ENCODE results near the gene UMODL1.

UMODL1 gene

GRCh38 chr21:42039911-42040351, 31.2 kb upstream of the UMODL1 start:
- no peak for TF ChIP-seq ZFX (IDR thresholded peaks at IDR 0.05)
- no peak for TF ChIP-seq CTCF (conservative IDR thresholded peaks at IDR 0.05)
- no peak overlapping the region for H3K27ac ChIP-seq

- H3K27ac ChIP-seq, result no peak overlapping the region
- no peak for TF ChIP-seq ZFX (IDR thresholded peaks at IDR 0.05)
- no peak for TF ChIP-seq CTCF (conservative IDR thresholded peaks at IDR 0.05)
These were observed 30.5 kb upstream of the UMODL1 start for GRCh38 chr21:42040411-42041180.

- no peak overlapping the region for H3K27ac ChIP-seq
These were observed 29.9 kb upstream of the UMODL1 start for GRCh38 chr21:42041246-42041645.

GRCh38 chr21:42041711-42042110, 29.4 kb upstream of the UMODL1 start:
- no peak overlapping the region for H3K27ac ChIP-seq
- TF ChIP-seq CTCF (conservative IDR thresholded peaks at IDR 0.05), result no peak
- no peak for TF ChIP-seq ZFX (IDR thresholded peaks at IDR 0.05)

More at GRCh38 chr21:42041246-42041645, 29.9 kb upstream of the UMODL1 start:
- TF ChIP-seq CTCF (conservative IDR thresholded peaks at IDR 0.05) (no peak), ZFX (IDR thresholded peaks at IDR 0.05) (no peak)

GRCh38 chr21:42042651-42043050, 28.5 kb upstream of the UMODL1 start:
- TF ChIP-seq ZFX (IDR thresholded peaks at IDR 0.05), result no peak
- H3K27ac ChIP-seq, result no peak overlapping the region

- TF ChIP-seq CTCF (conservative IDR thresholded peaks at IDR 0.05) (no peak), ZFX (IDR thresholded peaks at IDR 0.05) (no peak)
- H3K27ac ChIP-seq, result no peak overlapping the region
These were observed 27.8 kb upstream of the UMODL1 start for GRCh38 chr21:42043201-42043895.

GRCh38 chr21:42043961-42044360, 27.2 kb upstream of the UMODL1 start:
- TF ChIP-seq CTCF (conservative IDR thresholded peaks at IDR 0.05), result no peak
- no peak for TF ChIP-seq ZFX (IDR thresholded peaks at IDR 0.05)
- H3K27ac ChIP-seq, result no peak overlapping the region
